ENCODE measurements around the gene ATP10A. TPM values are rescaled to one million over a fixed set of nuclear protein-coding genes. Genes with fewer than 3 reads are reported as not detected.

ATP10A gene
- total and polyA plus RNA-seq, 9 of the 15 experiments (the other 6 are each of a cell fraction or from before 2014, with no cell fraction given), result 0.09 TPM; not detected in 8

DNA sequence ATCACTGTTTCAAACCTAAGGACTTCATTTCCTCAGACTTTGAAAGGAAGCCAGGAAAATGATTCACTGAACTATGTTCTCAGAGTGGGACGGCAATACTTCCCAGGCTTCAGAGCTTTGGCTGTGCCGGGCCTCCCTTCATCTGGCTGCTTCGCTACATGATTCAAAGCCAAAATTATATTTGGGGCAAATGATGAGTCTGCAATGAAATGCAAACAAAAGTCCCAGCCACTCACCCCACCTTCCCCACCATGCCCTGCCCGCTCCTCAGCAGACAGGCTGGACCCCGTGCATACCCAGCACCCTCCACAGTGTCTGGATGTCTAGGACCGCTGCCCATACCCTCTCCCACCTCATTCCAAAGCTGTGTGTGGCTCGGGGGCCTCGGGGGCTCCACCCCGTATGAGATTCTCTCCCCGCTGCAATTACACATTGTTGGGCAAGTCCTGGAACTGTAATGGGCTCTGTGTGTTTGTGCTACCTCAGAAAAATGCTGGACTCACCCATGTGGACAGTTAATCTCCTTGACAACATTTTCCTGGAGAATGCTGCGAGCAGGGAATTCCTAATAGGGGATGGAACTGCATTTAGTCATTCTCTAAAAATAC, 32.2 kb downstream of the ATP10A start (continued):
- no peak for TF ChIP-seq XRCC4 (IDR thresholded peaks at IDR 0.05; ENCODE audit: extremely low read depth, insufficient read depth, insufficient read length)
- TF ChIP-seq, protein P1, sequence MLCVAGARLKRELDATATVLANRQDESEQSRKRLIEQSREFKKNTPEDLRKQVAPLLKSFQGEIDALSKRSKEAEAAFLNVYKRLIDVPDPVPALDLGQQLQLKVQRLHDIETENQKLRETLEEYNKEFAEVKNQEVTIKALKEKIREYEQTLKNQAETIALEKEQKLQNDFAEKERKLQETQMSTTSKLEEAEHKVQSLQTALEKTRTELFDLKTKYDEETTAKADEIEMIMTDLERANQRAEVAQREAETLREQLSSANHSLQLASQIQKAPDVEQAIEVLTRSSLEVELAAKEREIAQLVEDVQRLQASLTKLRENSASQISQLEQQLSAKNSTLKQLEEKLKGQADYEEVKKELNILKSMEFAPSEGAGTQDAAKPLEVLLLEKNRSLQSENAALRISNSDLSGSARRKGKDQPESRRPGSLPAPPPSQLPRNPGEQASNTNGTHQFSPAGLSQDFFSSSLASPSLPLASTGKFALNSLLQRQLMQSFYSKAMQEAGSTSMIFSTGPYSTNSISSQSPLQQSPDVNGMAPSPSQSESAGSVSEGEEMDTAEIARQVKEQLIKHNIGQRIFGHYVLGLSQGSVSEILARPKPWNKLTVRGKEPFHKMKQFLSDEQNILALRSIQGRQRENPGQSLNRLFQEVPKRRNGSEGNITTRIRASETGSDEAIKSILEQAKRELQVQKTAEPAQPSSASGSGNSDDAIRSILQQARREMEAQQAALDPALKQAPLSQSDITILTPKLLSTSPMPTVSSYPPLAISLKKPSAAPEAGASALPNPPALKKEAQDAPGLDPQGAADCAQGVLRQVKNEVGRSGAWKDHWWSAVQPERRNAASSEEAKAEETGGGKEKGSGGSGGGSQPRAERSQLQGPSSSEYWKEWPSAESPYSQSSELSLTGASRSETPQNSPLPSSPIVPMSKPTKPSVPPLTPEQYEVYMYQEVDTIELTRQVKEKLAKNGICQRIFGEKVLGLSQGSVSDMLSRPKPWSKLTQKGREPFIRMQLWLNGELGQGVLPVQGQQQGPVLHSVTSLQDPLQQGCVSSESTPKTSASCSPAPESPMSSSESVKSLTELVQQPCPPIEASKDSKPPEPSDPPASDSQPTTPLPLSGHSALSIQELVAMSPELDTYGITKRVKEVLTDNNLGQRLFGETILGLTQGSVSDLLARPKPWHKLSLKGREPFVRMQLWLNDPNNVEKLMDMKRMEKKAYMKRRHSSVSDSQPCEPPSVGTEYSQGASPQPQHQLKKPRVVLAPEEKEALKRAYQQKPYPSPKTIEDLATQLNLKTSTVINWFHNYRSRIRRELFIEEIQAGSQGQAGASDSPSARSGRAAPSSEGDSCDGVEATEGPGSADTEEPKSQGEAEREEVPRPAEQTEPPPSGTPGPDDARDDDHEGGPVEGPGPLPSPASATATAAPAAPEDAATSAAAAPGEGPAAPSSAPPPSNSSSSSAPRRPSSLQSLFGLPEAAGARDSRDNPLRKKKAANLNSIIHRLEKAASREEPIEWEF (CRISPR knock-in tag; IDR thresholded peaks at IDR 0.05), result no peak
- TF ChIP-seq IFI16 (CRISPR knock-in tag; IDR thresholded peaks at IDR 0.05), result no peak

DNA sequence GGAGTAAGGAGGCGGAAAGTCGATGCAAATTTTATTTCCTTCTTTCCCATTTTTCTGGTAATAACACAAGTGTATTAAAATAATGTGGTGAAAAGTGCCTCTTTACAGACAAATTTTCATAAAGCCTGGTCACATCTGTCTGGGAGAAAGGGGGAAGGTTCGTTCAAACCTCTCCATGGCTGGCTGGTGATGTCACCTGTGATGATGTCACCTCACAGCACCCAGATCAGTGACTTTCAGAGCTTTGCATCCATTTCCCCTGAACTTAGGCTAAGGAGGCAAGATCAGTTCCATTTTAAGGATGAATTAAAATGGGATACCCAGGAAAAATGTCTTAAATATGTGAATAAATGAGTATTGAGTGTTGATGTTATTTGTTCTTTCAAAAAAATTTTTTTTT, 34.1 kb downstream of the ATP10A start:
- no peaks in the 10 kb centered on the region for H4K20me1 ChIP-seq (replicated peaks; ENCODE audit: control insufficient read depth, insufficient read depth, low read length)
- FAIRE-seq (no peak), DNase-seq (ENCODE audit: extremely low read depth in 1 of 4, low spot score in 3 of 4) (no peak), ATAC-seq (no peak)
- H3K9ac ChIP-seq (ENCODE audit: insufficient read depth in 1 of 2, low read depth in 2 of 2, low read length in 2 of 2), result no peak overlapping the region
- no peaks in the 10 kb centered on the region for H3K9me1 ChIP-seq (ENCODE audit: control insufficient read depth, insufficient read depth, low read length)
- intact Hi-C loops (cut with micrococcal nuclease), result no loop called here
- 0% methylated on average over 3 of the region's 3 CpGs for WGBS (ENCODE audit: insufficient coverage, low coverage, missing lambda C conversion rate)
- H3K4me2 ChIP-seq (ENCODE audit: insufficient read depth, low read length), result no peak overlapping the region
- in situ Hi-C loops (cut with MboI), result no loop called here
- POLR2A ChIA-PET, result interaction anchor here (1.2 kb wide), 1 partner anchor 14 kb away, joined by 4 read pairs; no protein-coding TSS in a partner anchor
- H3K27ac ChIP-seq (ENCODE audit: extremely low read depth, low read depth, low read length), result no peak overlapping the region
- H3K27me3 ChIP-seq (ENCODE audit: control insufficient read depth in 2 of 2, insufficient read depth in 2 of 2, low read length in 2 of 2), result no peaks in the 10 kb centered on the region; a peak in 1 of 5 replicates
- no peaks in the 10 kb centered on the region for H3K36me3 ChIP-seq (ENCODE audit: control insufficient read depth, insufficient read depth, low read length)
- H3K79me2 ChIP-seq (ENCODE audit: control insufficient read depth, insufficient read depth, low read length), result no peaks in the 10 kb centered on the region
- CTCF ChIA-PET (ENCODE audit: low intra/inter-chr PET ratio), result no interaction called here
- no peak overlapping the region for H3K4me3 ChIP-seq
- no peak overlapping the region for H2AFZ ChIP-seq (ENCODE audit: low read depth, low read length)
- H3K9me3 ChIP-seq (replicated peaks; ENCODE audit: control insufficient read depth, insufficient read depth, low read depth, low read length), result no peaks in the 10 kb centered on the region
- no peak for TF ChIP-seq PHB (CRISPR knock-in tag; IDR thresholded peaks at IDR 0.05)
- TF ChIP-seq, protein P2, sequence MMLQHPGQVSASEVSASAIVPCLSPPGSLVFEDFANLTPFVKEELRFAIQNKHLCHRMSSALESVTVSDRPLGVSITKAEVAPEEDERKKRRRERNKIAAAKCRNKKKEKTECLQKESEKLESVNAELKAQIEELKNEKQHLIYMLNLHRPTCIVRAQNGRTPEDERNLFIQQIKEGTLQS (IDR thresholded peaks at IDR 0.05), result peak; percentile 79
- TF ChIP-seq, protein P2 (CRISPR knock-in tag; conservative IDR thresholded peaks at IDR 0.05), result no peak
- no peak for TF ChIP-seq ATF1 (CRISPR knock-in tag; IDR thresholded peaks at IDR 0.05)
- TF ChIP-seq ATF1 (tag; IDR thresholded peaks at IDR 0.05), result 0 out of 2 replicates have a peak, but pooled peaks have one; percentile 17
- TF ChIP-seq JUND (IDR thresholded peaks at IDR 0.05; ENCODE audit: borderline replicate concordance, low read depth, low read length), result peak; percentile 44; the same call in 1 of the 2 replicates
- TF ChIP-seq JUND (tag; IDR thresholded peaks at IDR 0.05; ENCODE audit: borderline replicate concordance, low read depth, low read length), result peak; percentile 42; the same call in 1 of the 3 replicates
- no peak for TF ChIP-seq SIN3B (IDR thresholded peaks at IDR 0.05; ENCODE audit: low read depth)
- TF ChIP-seq GATAD2B (IDR thresholded peaks at IDR 0.05; ENCODE audit: borderline replicate concordance), result no peak
- TF ChIP-seq TBL1XR1 (IDR thresholded peaks at IDR 0.05; ENCODE audit: low read length in 2 of 2), result no peak
- TF ChIP-seq FOSL1 (tag; conservative IDR thresholded peaks at IDR 0.05), result no peak
- no peaks in the 10 kb centered on the region for H3K4me1 ChIP-seq (replicated peaks in 1 of 2; ENCODE audit: control insufficient read depth in 2 of 2, insufficient read depth in 2 of 2, low read length in 2 of 2)
- BruUV-seq (replicated peaks), result no TSS peak
